K562 (cell line): ENCODE data around the gene SLC25A53. TPM values are rescaled to one million over a fixed set of nuclear protein-coding genes. Genes with fewer than 3 reads are reported as not detected.

ENCODE experiments used
- ARHGAP35 ChIP-seq: fragments of 450-650 bp; IDR thresholded peaks from 2 replicates; pipeline ENCODE4 v1.6.1; 2018; ENCODE audit not compliant: partially characterized antibody
- CC2D1A ChIP-seq: fragments of 450-650 bp; IDR thresholded peaks from 2 replicates; pipeline ENCODE4 v1.6.1; 2017; ENCODE audit warnings: mild to moderate bottlenecking
- CREM ChIP-seq: IDR thresholded peaks from 2 replicates; pipeline ENCODE4 v1.6.1; 2014; ENCODE audit warnings: antibody characterized with exemption, low read depth
- DDX20 ChIP-seq: fragments of 450-650 bp; IDR thresholded peaks from 2 replicates; pipeline ENCODE4 v1.6.1; 2016; ENCODE audit warnings: missing genetic modification characterization, low read depth, mild to moderate bottlenecking, missing compliant biosample characterization, moderate library complexity
- EP400 ChIP-seq: fragments of 450-650 bp; IDR thresholded peaks from 2 replicates; pipeline ENCODE4 v1.6.1; 2017; ENCODE audit warnings: antibody characterized with exemption, mild to moderate bottlenecking, moderate library complexity
- GABPA ChIP-seq: fragments of 200-800 bp; sonication (Bioruptor generic); conservative IDR thresholded peaks from 2 replicates; pipeline ENCODE4 v1.6.1; 2016; ENCODE audit warnings: low read depth, missing genetic modification characterization, missing compliant biosample characterization
- ILK ChIP-seq: fragments of 450-650 bp; IDR thresholded peaks from 2 replicates; pipeline ENCODE4 v1.6.1; 2016; ENCODE audit warnings: missing genetic modification characterization, low read depth, mild to moderate bottlenecking, missing compliant biosample characterization, moderate library complexity, borderline replicate concordance
- MEF2A ChIP-seq: IDR thresholded peaks from 2 replicates; pipeline ENCODE4 v1.6.1; 2011; ENCODE audit warnings: low read depth, mild to moderate bottlenecking, low read length, moderate library complexity; ENCODE audit not compliant: control insufficient read depth
- NBN ChIP-seq: fragments of 450-650 bp; IDR thresholded peaks from 2 replicates; pipeline ENCODE4 v1.6.1; 2016; ENCODE audit warnings: low read depth, mild to moderate bottlenecking
- POLR2AphosphoS5 ChIP-seq: IDR thresholded peaks from 2 replicates; pipeline ENCODE4 v1.6.1; 2011; ENCODE audit warnings: mild to moderate bottlenecking, low read depth, low read length, moderate library complexity; ENCODE audit not compliant: control insufficient read depth, insufficient read depth
- POU5F1 ChIP-seq: fragments of 150-350 bp; IDR thresholded peaks from 2 replicates; pipeline ENCODE4 v1.6.1; 2014; ENCODE audit warnings: borderline replicate concordance, low read length, low read depth, mild to moderate bottlenecking; ENCODE audit not compliant: partially characterized antibody
- TAF1 ChIP-seq: IDR thresholded peaks from 2 replicates; pipeline ENCODE4 v1.6.1; 2011; ENCODE audit warnings: mild to moderate bottlenecking, low read length, moderate library complexity; ENCODE audit not compliant: insufficient read depth, control insufficient read depth, severe bottlenecking; ENCODE audit errors: extremely low read depth
- TAL1 ChIP-seq: fragments of 450-650 bp; IDR thresholded peaks from 2 replicates; pipeline ENCODE4 v1.6.1; 2016; ENCODE audit warnings: mild to moderate bottlenecking
- ZC3H4 ChIP-seq: sonication (generic); formaldehyde crosslinking; IDR thresholded peaks from 2 replicates; pipeline ENCODE4 v1.9.0; 2021; ENCODE audit warnings: missing genetic modification reagents, borderline replicate concordance
- ZNF12 ChIP-seq: sonication (generic); formaldehyde crosslinking; IDR thresholded peaks from 2 replicates; pipeline ENCODE4 v1.4.0; 2020; ENCODE audit warnings: mild to moderate bottlenecking, missing genetic modification reagents
- ZNF217 ChIP-seq: sonication (generic); formaldehyde crosslinking; IDR thresholded peaks from 2 replicates; pipeline ENCODE4 v1.8.0; 2022; ENCODE audit warnings: mild to moderate bottlenecking, missing genetic modification reagents
- ZNF347 ChIP-seq: fragments of 450-650 bp; formaldehyde crosslinking; IDR thresholded peaks from 2 replicates; pipeline ENCODE4 v1.4.0; 2020; ENCODE audit warnings: low read depth, mild to moderate bottlenecking, moderate library complexity
- ZNF431 ChIP-seq: sonication (generic); formaldehyde crosslinking; IDR thresholded peaks from 2 replicates; pipeline ENCODE4 v1.8.0; 2022; ENCODE audit warnings: mild to moderate bottlenecking, missing genetic modification reagents
- ZNF583 ChIP-seq: fragments of 250-450 bp; sonication (Bioruptor Pico); IDR thresholded peaks from 2 replicates; pipeline ENCODE4 v1.4.0; 2020
- polyA plus RNA-seq, 8 experiments: library from polyadenylated mRNA; depleted of rRNA in 4 of 8; stranded (reverse) in 5 of 8; unstranded in 3 of 8; fragments of >200 nt; fragmentation: Nextera tagmentation in 2 of 8; fragmentation: Illumina TruSeq in 1 of 8; extraction: Ambion mirVana in 2 of 8; extraction: Trizol in 1 of 8; gene quantifications; 2 replicates each; pipeline versions ENCODE4 v1.2.1 to v1.2.3, GENCODE V29; 2011 to 2014; ENCODE audit warnings: inconsistent platforms in 1 of 8, missing spikeins in 1 of 8
- total RNA-seq, 7 experiments: library from RNA; depleted of rRNA in 6 of 7; stranded (reverse); fragments of >200 nt in 6 of 7; fragmentation: Illumina TruSeq in 2 of 7; extraction: Trizol in 2 of 7; gene quantifications; 2 replicates each; pipeline versions ENCODE4 v1.2.1 to v1.2.3, GENCODE V29; 2011 to 2021; ENCODE audit warnings: low replicate concordance in 1 of 7
- TF ChIP-seq, protein P1 (sequence below), 3 experiments: fragments of 200-800 bp in 1 of 3; fragments of 250-450 bp in 1 of 3; fragments of 450-650 bp in 1 of 3; sonication (Bioruptor Pico) in 1 of 3; sonication (Bioruptor generic) in 1 of 3; formaldehyde crosslinking in 1 of 3; IDR thresholded peaks; 2 replicates each; pipeline versions ENCODE4 v1.6.1 to v1.8.0; 2016 to 2022; ENCODE audit warnings: mild to moderate bottlenecking in 2 of 3, missing genetic modification characterization in 2 of 3, missing compliant biosample characterization in 1 of 3, moderate library complexity in 1 of 3
- TF ChIP-seq, protein P2 (sequence below): fragments of 250-450 bp; sonication (Bioruptor Pico); IDR thresholded peaks from 2 replicates; pipeline ENCODE4 v1.8.0; 2022; ENCODE audit warnings: moderate library complexity, mild to moderate bottlenecking, inconsistent platforms
- TF ChIP-seq, protein P3 (sequence below): fragments of 450-650 bp; formaldehyde crosslinking; IDR thresholded peaks from 2 replicates; pipeline ENCODE4 v1.4.0; 2020; ENCODE audit warnings: mild to moderate bottlenecking

SLC25A53 gene
- total and polyA plus RNA-seq, 9 of the 15 experiments (the other 6 are each of a cell fraction or from before 2014, with no cell fraction given), result 2.4 to 8.6 (median 5.6) TPM

GRCh38 chrX:104156630-104157529 lies at the start of gene SLC25A53 (continued):
- TF ChIP-seq ILK (tag) (no peak), ARHGAP35 (no peak), CC2D1A (peak; percentile 64), TAL1 (no peak), ZNF347 (CRISPR knock-in tag) (no peak), DDX20 (no peak), ZC3H4 (CRISPR knock-in tag) (no peak), NBN (peak; percentile 77; the same call in 1 of the 2 replicates), CREM (peak; percentile 97), ZNF583 (CRISPR knock-in tag) (no peak), ZNF217 (CRISPR knock-in tag) (no peak), EP400 (peak; percentile 89), POU5F1 (no peak), POLR2AphosphoS5 (peak; percentile 89), MEF2A (no peak), ZNF12 (CRISPR knock-in tag) (no peak), GABPA (tag) (peak; percentile 96), ZNF431 (CRISPR knock-in tag) (no peak), TAF1 (peak; percentile 88)
- TF ChIP-seq, protein P1, sequence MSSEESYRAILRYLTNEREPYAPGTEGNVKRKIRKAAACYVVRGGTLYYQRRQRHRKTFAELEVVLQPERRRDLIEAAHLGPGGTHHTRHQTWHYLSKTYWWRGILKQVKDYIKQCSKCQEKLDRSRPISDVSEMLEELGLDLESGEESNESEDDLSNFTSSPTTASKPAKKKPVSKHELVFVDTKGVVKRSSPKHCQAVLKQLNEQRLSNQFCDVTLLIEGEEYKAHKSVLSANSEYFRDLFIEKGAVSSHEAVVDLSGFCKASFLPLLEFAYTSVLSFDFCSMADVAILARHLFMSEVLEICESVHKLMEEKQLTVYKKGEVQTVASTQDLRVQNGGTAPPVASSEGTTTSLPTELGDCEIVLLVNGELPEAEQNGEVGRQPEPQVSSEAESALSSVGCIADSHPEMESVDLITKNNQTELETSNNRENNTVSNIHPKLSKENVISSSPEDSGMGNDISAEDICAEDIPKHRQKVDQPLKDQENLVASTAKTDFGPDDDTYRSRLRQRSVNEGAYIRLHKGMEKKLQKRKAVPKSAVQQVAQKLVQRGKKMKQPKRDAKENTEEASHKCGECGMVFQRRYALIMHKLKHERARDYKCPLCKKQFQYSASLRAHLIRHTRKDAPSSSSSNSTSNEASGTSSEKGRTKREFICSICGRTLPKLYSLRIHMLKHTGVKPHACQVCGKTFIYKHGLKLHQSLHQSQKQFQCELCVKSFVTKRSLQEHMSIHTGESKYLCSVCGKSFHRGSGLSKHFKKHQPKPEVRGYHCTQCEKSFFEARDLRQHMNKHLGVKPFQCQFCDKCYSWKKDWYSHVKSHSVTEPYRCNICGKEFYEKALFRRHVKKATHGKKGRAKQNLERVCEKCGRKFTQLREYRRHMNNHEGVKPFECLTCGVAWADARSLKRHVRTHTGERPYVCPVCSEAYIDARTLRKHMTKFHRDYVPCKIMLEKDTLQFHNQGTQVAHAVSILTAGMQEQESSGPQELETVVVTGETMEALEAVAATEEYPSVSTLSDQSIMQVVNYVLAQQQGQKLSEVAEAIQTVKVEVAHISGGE (CRISPR knock-in tag; IDR thresholded peaks at IDR 0.05), result peak; percentile 93 to 98 (median 97)
- TF ChIP-seq, protein P2, sequence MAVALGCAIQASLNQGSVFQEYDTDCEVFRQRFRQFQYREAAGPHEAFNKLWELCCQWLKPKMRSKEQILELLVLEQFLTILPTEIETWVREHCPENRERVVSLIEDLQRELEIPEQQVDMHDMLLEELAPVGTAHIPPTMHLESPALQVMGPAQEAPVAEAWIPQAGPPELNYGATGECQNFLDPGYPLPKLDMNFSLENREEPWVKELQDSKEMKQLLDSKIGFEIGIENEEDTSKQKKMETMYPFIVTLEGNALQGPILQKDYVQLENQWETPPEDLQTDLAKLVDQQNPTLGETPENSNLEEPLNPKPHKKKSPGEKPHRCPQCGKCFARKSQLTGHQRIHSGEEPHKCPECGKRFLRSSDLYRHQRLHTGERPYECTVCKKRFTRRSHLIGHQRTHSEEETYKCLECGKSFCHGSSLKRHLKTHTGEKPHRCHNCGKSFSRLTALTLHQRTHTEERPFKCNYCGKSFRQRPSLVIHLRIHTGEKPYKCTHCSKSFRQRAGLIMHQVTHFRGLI (CRISPR knock-in tag), result no peak
- TF ChIP-seq, protein P3, sequence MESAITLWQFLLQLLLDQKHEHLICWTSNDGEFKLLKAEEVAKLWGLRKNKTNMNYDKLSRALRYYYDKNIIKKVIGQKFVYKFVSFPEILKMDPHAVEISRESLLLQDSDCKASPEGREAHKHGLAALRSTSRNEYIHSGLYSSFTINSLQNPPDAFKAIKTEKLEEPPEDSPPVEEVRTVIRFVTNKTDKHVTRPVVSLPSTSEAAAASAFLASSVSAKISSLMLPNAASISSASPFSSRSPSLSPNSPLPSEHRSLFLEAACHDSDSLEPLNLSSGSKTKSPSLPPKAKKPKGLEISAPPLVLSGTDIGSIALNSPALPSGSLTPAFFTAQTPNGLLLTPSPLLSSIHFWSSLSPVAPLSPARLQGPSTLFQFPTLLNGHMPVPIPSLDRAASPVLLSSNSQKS (CRISPR knock-in tag), result no peak
